Astrocyte (in vitro differentiated cells and primary cell): Measurements from ENCODE around the gene FAM98C. TPM values are rescaled to one million over a fixed set of nuclear protein-coding genes. Genes with fewer than 3 reads are reported as not detected.
"Not testable (repeated sequence)": the region's sequence is repeated elsewhere in the genome, so short reads cannot be mapped to it uniquely, and the experiment has no call there.

Experiments
- DNase-seq: peaks from one replicate; pipeline ENCODE4 v3.0.0-alpha.2; 2010; ENCODE audit warnings: low read depth
- FAIRE-seq: peaks from 2 replicates; lab custom pipeline; 2011; peaks lifted over from hg19 to GRCh38; lab: Jason Lieb, UNC
- H2AFZ ChIP-seq: 2 replicates; pipeline ENCODE4 v1.6.0; 2012; ENCODE audit warnings: low read depth, low read length, inconsistent platforms
- H3K27ac ChIP-seq: 2 replicates; pipeline ENCODE4 v1.5.1; 2011; ENCODE audit warnings: low read depth, low read length, inconsistent platforms
- H3K27me3 ChIP-seq: 2 replicates; pipeline ENCODE4 v1.6.0; 2011; ENCODE audit warnings: low read length, inconsistent platforms; ENCODE audit not compliant: insufficient read depth
- H3K36me3 ChIP-seq: 2 replicates; pipeline ENCODE4 v1.5.1; 2011; ENCODE audit warnings: low read length, inconsistent platforms; ENCODE audit not compliant: insufficient read depth
- H3K4me1 ChIP-seq: 2 replicates; pipeline ENCODE4 v1.5.1; 2011; ENCODE audit warnings: low read length, inconsistent platforms; ENCODE audit not compliant: insufficient read depth
- H3K4me2 ChIP-seq: 2 replicates; pipeline ENCODE4 v1.6.0; 2012; ENCODE audit warnings: low read length, inconsistent platforms
- H3K4me3 ChIP-seq: 2 replicates; pipeline ENCODE4 v1.5.1; 2011; ENCODE audit warnings: low read depth, mild to moderate bottlenecking, low read length, inconsistent platforms; ENCODE audit not compliant: insufficient read depth
- H3K79me2 ChIP-seq: 2 replicates; pipeline ENCODE4 v1.6.0; 2012; ENCODE audit warnings: mild to moderate bottlenecking, low read length, inconsistent platforms; ENCODE audit not compliant: insufficient read depth
- H3K9ac ChIP-seq: 2 replicates; pipeline ENCODE4 v1.6.0; 2012; ENCODE audit warnings: mild to moderate bottlenecking, low read length, inconsistent platforms
- H3K9me3 ChIP-seq: 2 replicates; pipeline ENCODE4 v1.5.1; 2012; ENCODE audit warnings: low read depth, mild to moderate bottlenecking, low read length, inconsistent platforms; ENCODE audit not compliant: insufficient read depth
- H4K20me1 ChIP-seq: 2 replicates; pipeline ENCODE4 v1.6.0; 2012; ENCODE audit warnings: low read length, inconsistent platforms; ENCODE audit not compliant: insufficient read depth
- H3K27ac Mint-ChIP-seq: one replicate; pipeline ENCODE4 v1.8.0; 2021; ENCODE audit warnings: mild to moderate bottlenecking, mixed read lengths; ENCODE audit not compliant: unreplicated experiment
- H3K27me3 Mint-ChIP-seq: one replicate; pipeline ENCODE4 v1.8.0; 2021; ENCODE audit warnings: low read depth, mixed read lengths; ENCODE audit not compliant: unreplicated experiment
- H3K36me3 Mint-ChIP-seq: one replicate; pipeline ENCODE4 v1.8.0; 2021; ENCODE audit warnings: low read depth, mixed read lengths; ENCODE audit not compliant: unreplicated experiment
- H3K4me1 Mint-ChIP-seq: one replicate; pipeline ENCODE4 v1.8.0; 2021; ENCODE audit warnings: low read depth, mixed read lengths; ENCODE audit not compliant: unreplicated experiment
- H3K4me3 Mint-ChIP-seq: one replicate; pipeline ENCODE4 v1.8.0; 2021; ENCODE audit warnings: mild to moderate bottlenecking, moderate library complexity, mixed read lengths; ENCODE audit not compliant: unreplicated experiment
- H3K9me3 Mint-ChIP-seq: one replicate; pipeline ENCODE4 v1.8.0; 2021; ENCODE audit warnings: mild to moderate bottlenecking, mixed read lengths; ENCODE audit not compliant: unreplicated experiment
- EZH2 ChIP-seq: IDR thresholded peaks from 2 replicates; pipeline ENCODE4 v1.6.1; 2012; ENCODE audit warnings: mild to moderate bottlenecking, low read length, inconsistent platforms; ENCODE audit not compliant: insufficient read depth
- total RNA-seq: library from RNA; stranded (reverse); gene quantifications from 2 replicates; pipeline ENCODE4 v1.2.1, GENCODE V29; 2021
- TF ChIP-seq, protein P1 (sequence below): IDR thresholded peaks from 2 replicates; pipeline ENCODE4 v1.5.1; 2011; ENCODE audit warnings: low read depth, mild to moderate bottlenecking, inconsistent platforms, low read length, moderate library complexity; ENCODE audit not compliant: insufficient read depth

Gene FAM98C
- total RNA-seq, 1 donor from 2014 or later: 15.0 TPM

DNA sequence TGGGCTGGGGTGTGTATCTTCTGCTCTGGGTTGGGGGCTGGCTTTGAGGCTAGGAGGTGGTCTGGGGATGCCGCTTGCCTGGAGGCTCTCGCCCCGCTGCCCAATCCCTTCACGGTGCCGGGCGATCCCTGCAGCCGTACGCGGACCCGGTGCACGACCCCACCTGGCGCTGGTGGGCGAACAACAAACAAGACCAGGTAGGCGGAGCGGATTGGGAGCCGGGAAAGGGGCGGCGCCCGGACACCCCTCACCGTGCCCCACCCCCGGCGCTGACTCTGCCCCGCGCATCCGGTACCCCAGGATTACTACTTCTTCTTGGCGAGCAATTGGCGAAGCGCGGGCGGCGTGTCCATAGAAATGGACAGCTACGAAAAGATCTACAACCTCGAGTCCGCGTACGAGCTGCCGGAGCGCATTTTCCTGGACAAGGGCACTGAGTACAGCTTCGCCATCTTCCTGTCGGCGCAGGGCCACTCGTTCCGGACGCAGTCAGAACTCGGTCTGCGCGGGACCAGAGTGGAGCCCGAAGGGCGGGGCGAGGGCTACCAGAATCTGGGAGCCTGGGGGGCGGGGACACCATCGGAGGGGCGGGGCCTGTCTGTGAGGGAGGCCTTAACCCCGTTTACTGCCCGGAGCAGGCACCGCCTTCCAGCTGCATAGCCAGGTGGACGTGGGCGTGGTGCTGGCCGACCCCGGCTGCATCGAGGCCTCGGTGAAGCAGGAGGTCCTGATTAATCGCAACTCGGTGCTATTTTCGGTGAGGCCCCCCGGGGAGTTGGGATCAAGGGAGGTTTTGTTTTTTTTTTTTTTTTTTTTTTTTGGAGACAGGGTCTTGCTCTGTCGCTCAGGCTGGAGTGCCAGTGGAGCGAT lies 40.6 kb upstream of the FAM98C start:
- Mint-ChIP-seq H3K36me3 (no peaks in the 10 kb centered on the region), H3K4me3 (peak overlapping the region; percentile 85), H3K4me1 (no peaks in the 10 kb centered on the region), H3K27ac (no peak overlapping the region), H3K9me3 (no peaks in the 10 kb centered on the region), H3K27me3 (peaks cover 38% of the 10 kb centered on the region)
- no peak for FAIRE-seq
- Histone ChIP-seq H3K9me3 (no peaks in the 10 kb centered on the region), H2AFZ (peak overlapping the region; percentile 87), H3K79me2 (no peaks in the 10 kb centered on the region), H3K9ac (no peak overlapping the region), H3K4me1 (peaks cover 9% of the 10 kb centered on the region), H4K20me1 (no peaks in the 10 kb centered on the region), H3K4me3 (peak overlapping the region; percentile 65), H3K36me3 (no peaks in the 10 kb centered on the region), H3K27me3 (peaks cover 23% of the 10 kb centered on the region), H3K4me2 (peak overlapping the region; percentile 85), H3K27ac (no peak overlapping the region)
- TF ChIP-seq EZH2: no peak
- TF ChIP-seq, protein P1, sequence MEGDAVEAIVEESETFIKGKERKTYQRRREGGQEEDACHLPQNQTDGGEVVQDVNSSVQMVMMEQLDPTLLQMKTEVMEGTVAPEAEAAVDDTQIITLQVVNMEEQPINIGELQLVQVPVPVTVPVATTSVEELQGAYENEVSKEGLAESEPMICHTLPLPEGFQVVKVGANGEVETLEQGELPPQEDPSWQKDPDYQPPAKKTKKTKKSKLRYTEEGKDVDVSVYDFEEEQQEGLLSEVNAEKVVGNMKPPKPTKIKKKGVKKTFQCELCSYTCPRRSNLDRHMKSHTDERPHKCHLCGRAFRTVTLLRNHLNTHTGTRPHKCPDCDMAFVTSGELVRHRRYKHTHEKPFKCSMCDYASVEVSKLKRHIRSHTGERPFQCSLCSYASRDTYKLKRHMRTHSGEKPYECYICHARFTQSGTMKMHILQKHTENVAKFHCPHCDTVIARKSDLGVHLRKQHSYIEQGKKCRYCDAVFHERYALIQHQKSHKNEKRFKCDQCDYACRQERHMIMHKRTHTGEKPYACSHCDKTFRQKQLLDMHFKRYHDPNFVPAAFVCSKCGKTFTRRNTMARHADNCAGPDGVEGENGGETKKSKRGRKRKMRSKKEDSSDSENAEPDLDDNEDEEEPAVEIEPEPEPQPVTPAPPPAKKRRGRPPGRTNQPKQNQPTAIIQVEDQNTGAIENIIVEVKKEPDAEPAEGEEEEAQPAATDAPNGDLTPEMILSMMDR: no peak
- DNase-seq: peak; percentile 29

DNA sequence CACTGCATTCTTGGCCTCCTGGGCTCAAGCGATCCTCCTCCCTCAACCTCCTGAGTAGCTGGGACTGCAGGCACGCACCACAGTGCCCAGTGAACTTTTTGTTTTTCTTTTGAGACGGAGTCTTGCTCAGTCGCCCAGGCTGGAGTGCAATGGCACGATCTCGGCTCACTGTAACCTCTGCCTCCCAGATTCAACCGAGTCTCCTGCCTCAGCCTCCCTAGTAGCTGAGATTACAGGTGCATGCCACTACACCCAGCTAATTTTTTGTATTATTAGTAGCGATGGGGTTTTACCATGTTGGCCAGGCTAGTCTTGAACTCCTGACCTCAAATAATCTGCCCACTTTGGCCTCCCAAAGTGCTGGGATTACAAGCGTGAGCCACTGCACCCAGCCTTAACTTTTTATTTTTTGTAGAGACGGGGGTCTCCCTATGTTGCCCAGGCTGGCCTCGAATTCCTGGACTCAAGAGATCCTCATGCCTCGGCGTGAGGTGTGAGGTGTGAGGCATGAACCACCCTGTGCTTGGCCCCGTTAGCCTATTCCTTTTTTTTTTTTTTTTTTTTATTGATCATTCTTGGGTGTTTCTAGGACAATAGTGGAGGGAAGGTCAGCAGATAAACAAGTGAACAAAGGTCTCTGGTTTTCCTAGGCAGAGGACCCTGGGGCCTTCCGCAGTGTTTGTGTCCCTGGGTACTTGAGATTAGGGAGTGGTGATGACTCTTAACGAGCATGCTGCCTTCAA lies 39.8 kb upstream of the FAM98C start:
- not testable (repeated sequence) for H3K79me2 ChIP-seq, H3K4me1 ChIP-seq, H3K27ac ChIP-seq, H3K9ac ChIP-seq, H3K4me3 Mint-ChIP-seq, H3K4me1 Mint-ChIP-seq, H3K36me3 ChIP-seq, H3K9me3 ChIP-seq, H3K27ac Mint-ChIP-seq, H3K36me3 Mint-ChIP-seq, DNase-seq, H4K20me1 ChIP-seq, FAIRE-seq, H3K4me3 ChIP-seq, H3K9me3 Mint-ChIP-seq
- H3K4me2 ChIP-seq: peak overlapping the region; percentile 85
- H2AFZ ChIP-seq: peak overlapping the region; percentile 87
- peaks cover 21% of the 10 kb centered on the region for H3K27me3 ChIP-seq
- peaks cover 39% of the 10 kb centered on the region for H3K27me3 Mint-ChIP-seq

DNA sequence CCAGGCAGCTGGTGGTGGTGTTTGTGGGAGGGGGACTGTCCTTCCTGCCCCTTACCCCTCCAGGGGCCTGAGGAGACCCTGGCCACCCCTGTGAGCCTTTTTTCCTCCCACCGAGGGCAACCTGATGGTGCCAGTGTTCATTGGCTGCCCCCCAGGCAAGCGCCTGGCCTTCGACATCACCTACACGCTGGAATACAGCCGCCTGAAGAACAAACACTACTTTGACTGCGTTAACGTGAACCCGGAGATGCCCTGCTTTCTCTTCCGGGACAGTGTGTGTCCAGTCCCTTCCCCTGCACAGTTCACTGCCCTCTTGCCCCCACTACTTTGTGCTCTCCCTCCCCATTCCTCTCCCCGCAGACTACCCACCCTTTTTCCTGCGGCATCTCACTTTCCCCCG lies 35.9 kb upstream of the FAM98C start:
- no peaks in the 10 kb centered on the region for H3K36me3 ChIP-seq
- FAIRE-seq (no peak), DNase-seq (no peak)
- no peak overlapping the region for H3K27ac Mint-ChIP-seq
- H3K9me3 Mint-ChIP-seq: peaks cover 2% of the 10 kb centered on the region
- H3K4me3 ChIP-seq: no peak overlapping the region
- no peak overlapping the region for H3K27ac ChIP-seq
- no peak overlapping the region for H3K4me2 ChIP-seq
- no peak for TF ChIP-seq EZH2
- TF ChIP-seq, protein P1: no peak
- no peaks in the 10 kb centered on the region for H3K79me2 ChIP-seq
- H3K4me1 ChIP-seq: peaks cover 5% of the 10 kb centered on the region
- H3K36me3 Mint-ChIP-seq: no peaks in the 10 kb centered on the region
- H3K9me3 ChIP-seq: no peaks in the 10 kb centered on the region
- H3K4me3 Mint-ChIP-seq: no peak overlapping the region
- H3K9ac ChIP-seq: no peak overlapping the region
- H3K27me3 Mint-ChIP-seq: peaks cover 29% of the 10 kb centered on the region
- H3K4me1 Mint-ChIP-seq: no peaks in the 10 kb centered on the region
- H3K27me3 ChIP-seq: peaks cover 3% of the 10 kb centered on the region
- H2AFZ ChIP-seq: no peak overlapping the region
- H4K20me1 ChIP-seq: no peaks in the 10 kb centered on the region
